SK-N-SH (cell line): ENCODE results near the gene PCARE. TPM values are rescaled to one million over a fixed set of nuclear protein-coding genes. Genes with fewer than 3 reads are reported as not detected.

Source experiments
- CTCF ChIA-PET: fragments of 300-600, 350-600 bp; formaldehyde crosslinking; extraction: SDS; loops from one replicate; lab custom pipeline; 2021; lab: Yijun Ruan, JAX
- POLR2A ChIA-PET: fragments of 350-600 bp; sonication (Branson Sonifier 250); formaldehyde crosslinking; extraction: SDS; loops from one replicate; lab custom pipeline; 2020; ENCODE audit warnings: antibody characterized with exemption, inconsistent platforms; lab: Yijun Ruan, JAX
- DNase-seq: peaks from one replicate; pipeline ENCODE4 v3.0.0; 2012
- H2AFZ ChIP-seq: fragments of 200-600 bp; sonication (generic); 2 replicates; pipeline ENCODE4 v1.8.1; 2016; ENCODE audit warnings: antibody characterized with exemption, mild to moderate bottlenecking, low read depth
- H3F3A ChIP-seq: fragments of 200-600 bp; sonication (generic); replicated peaks from 2 replicates; pipeline ENCODE3; 2016; ENCODE audit warnings: antibody characterized with exemption, mild to moderate bottlenecking; ENCODE audit not compliant: insufficient read depth
- H3K27ac ChIP-seq, 2 experiments: fragments of 200-500 bp in 1 of 2; fragments of 200-600 bp in 1 of 2; sonication (Bioruptor generic) in 1 of 2; sonication (generic), shearing (Covaris generic) in 1 of 2; 2 replicates each; pipeline versions ENCODE4 v1.5.1 to v1.6.1; 2014 to 2016; ENCODE audit warnings: low read depth in 2 of 2, inconsistent platforms in 1 of 2, low read length in 1 of 2, mild to moderate bottlenecking in 1 of 2, mixed read lengths in 1 of 2
- H3K27me3 ChIP-seq: fragments of 200-600 bp; sonication (generic), shearing (Covaris generic); 2 replicates; pipeline ENCODE4 v1.6.1; 2016; ENCODE audit warnings: mixed run types; ENCODE audit not compliant: insufficient read depth
- H3K36me3 ChIP-seq, 2 experiments: fragments of 200-500 bp in 1 of 2; fragments of 200-600 bp in 1 of 2; sonication (Bioruptor generic) in 1 of 2; sonication (generic) in 1 of 2; replicated peaks in 1 of 2; 2 replicates each; pipeline versions ENCODE3 to v1.5.1; 2014 to 2016; ENCODE audit warnings: low read length in 1 of 2, mild to moderate bottlenecking in 1 of 2; ENCODE audit not compliant: insufficient read depth in 2 of 2, control insufficient read depth in 1 of 2
- H3K4me1 ChIP-seq, 2 experiments: fragments of 200-500 bp in 1 of 2; fragments of 200-600 bp in 1 of 2; sonication (Bioruptor generic) in 1 of 2; sonication (generic), shearing (Covaris generic) in 1 of 2; 2 replicates each; pipeline versions ENCODE4 v1.5.1 to v1.6.1; 2014 to 2016; ENCODE audit warnings: low read depth in 1 of 2, low read length in 1 of 2, mixed run types in 1 of 2; ENCODE audit not compliant: insufficient read depth in 2 of 2, control insufficient read depth in 1 of 2
- H3K4me2 ChIP-seq: fragments of 200-600 bp; sonication (generic), shearing (Covaris generic); 2 replicates; pipeline ENCODE4 v1.6.1; 2017; ENCODE audit warnings: mixed run types
- H3K4me3 ChIP-seq, 2 experiments: fragments of 200-500 bp in 1 of 2; fragments of 200-600 bp in 1 of 2; sonication (Bioruptor generic) in 1 of 2; sonication (generic), shearing (Covaris generic) in 1 of 2; 2 replicates each; pipeline versions ENCODE4 v1.5.1 to v1.8.1; 2014 to 2016; ENCODE audit warnings: low read depth in 2 of 2, inconsistent platforms in 1 of 2, low read length in 1 of 2, mild to moderate bottlenecking in 1 of 2, mixed read lengths in 1 of 2, moderate library complexity in 1 of 2
- H3K79me2 ChIP-seq: fragments of 200-600 bp; sonication (generic); 2 replicates; pipeline ENCODE4 v1.8.1; 2017; ENCODE audit warnings: mild to moderate bottlenecking; ENCODE audit not compliant: insufficient read depth
- H3K9ac ChIP-seq: fragments of 200-600 bp; sonication (generic); 2 replicates; pipeline ENCODE4 v1.6.1; 2017; ENCODE audit warnings: mixed run types
- H3K9me2 ChIP-seq: fragments of 200-600 bp; sonication (generic); 2 replicates; pipeline ENCODE4 v1.6.1; 2017; ENCODE audit warnings: mixed run types
- H3K9me3 ChIP-seq: fragments of 200-600 bp; sonication (generic); 2 replicates; pipeline ENCODE4 v1.6.1; 2017; ENCODE audit warnings: mixed run types, mild to moderate bottlenecking, moderate library complexity
- H4K20me1 ChIP-seq: fragments of 200-600 bp; sonication (generic); 2 replicates; pipeline ENCODE4 v1.6.1; 2017; ENCODE audit warnings: mild to moderate bottlenecking, mixed run types; ENCODE audit not compliant: insufficient read depth
- CHD2 ChIP-seq: fragments of 150-350 bp; IDR thresholded peaks from 2 replicates; pipeline ENCODE4 v1.6.1; 2018; ENCODE audit warnings: low read length; ENCODE audit not compliant: partially characterized antibody
- CTCF ChIP-seq: fragments of 200-600 bp; sonication (generic); IDR thresholded peaks from 2 replicates; pipeline ENCODE4 v1.6.1; 2017; ENCODE audit warnings: antibody characterized with exemption, mild to moderate bottlenecking, moderate library complexity
- ELF1 ChIP-seq: IDR thresholded peaks from 2 replicates; pipeline ENCODE4 v1.4.0; 2012
- EP300 ChIP-seq, 2 experiments: IDR thresholded peaks; 2 replicates each; pipeline versions ENCODE4 v1.4.0 to v1.6.1; 2012; ENCODE audit warnings: borderline replicate concordance in 1 of 2, low read depth in 1 of 2, low read length in 1 of 2
- GATA2 ChIP-seq: sonication (generic); formaldehyde crosslinking; IDR thresholded peaks from 2 replicates; pipeline ENCODE4 v1.5.0; 2020; ENCODE audit warnings: mild to moderate bottlenecking, missing genetic modification reagents
- NRF1 ChIP-seq: IDR thresholded peaks from 2 replicates; pipeline ENCODE4 v1.6.1; 2012; ENCODE audit warnings: low read depth, mild to moderate bottlenecking, low read length
- RAD21 ChIP-seq: IDR thresholded peaks from 2 replicates; pipeline ENCODE4 v1.6.1; 2012; ENCODE audit warnings: mild to moderate bottlenecking, low read length
- RCOR1 ChIP-seq: fragments of 150-350 bp; IDR thresholded peaks from 2 replicates; pipeline ENCODE4 v1.6.1; 2017; ENCODE audit warnings: antibody characterized with exemption, low read length
- RFX5 ChIP-seq: IDR thresholded peaks from 2 replicates; pipeline ENCODE4 v1.6.1; 2012; ENCODE audit warnings: mild to moderate bottlenecking, improper control_type of control experiment, low read length
- TCF12 ChIP-seq: IDR thresholded peaks from 2 replicates; pipeline ENCODE4 v1.4.0; 2012
- WGBS: methylation state at CpG from one replicate; pipeline ENCODE4 v1.1.6; 2017; ENCODE audit warnings: low lambda C conversion rate; 5-methylcytosine and 5-hydroxymethylcytosine counted together
- polyA plus RNA-seq, 3 experiments: library from polyadenylated mRNA; depleted of rRNA; stranded (reverse); fragments of >200 nt; gene quantifications; 2 replicates each; pipeline ENCODE4 v1.2.3, GENCODE V29; 2012
- TF ChIP-seq, protein P1 (sequence below): fragments of 150-350 bp; IDR thresholded peaks from 2 replicates; pipeline ENCODE4 v1.6.1; 2017; ENCODE audit warnings: antibody characterized with exemption, low read length, low read depth, borderline replicate concordance

PCARE gene
- polyA plus RNA-seq, 1 of the 3 experiments (the other 2 are of a cell fraction), result not detected

GRCh38 chr2:29114946-29115609, 40.8 kb upstream of the PCARE start, which contains the start of gene CLIP4 (continued):
- no peak for TF ChIP-seq CTCF
- no peak for TF ChIP-seq GATA2 (CRISPR knock-in tag)
- no peak for TF ChIP-seq RCOR1
- TF ChIP-seq ELF1, result no peak
- TF ChIP-seq TCF12, result no peak
- TF ChIP-seq, all 33 proteins: peak for 5

DNA sequence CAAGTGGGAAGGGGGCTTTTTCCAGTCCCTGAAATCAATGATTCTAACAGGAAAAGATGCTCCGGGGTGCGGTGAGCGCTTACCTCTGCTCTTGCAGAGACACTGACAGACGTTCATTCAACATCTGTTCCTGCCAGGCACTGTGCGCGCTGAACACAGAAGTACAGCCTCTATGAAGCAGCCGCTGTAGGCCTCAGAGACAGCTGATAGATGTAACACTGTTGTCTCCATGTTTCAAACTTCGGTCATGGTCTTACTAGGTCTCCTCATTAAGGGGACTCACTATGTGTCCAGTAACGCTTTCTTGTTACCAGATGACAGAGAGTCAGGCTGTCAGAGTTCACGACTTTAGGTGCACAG, 40.2 kb upstream of the PCARE start:
- CTCF ChIA-PET, result interaction anchor here (1.6 to 2.0 kb wide), 3 partner anchors 39 to 810 kb away, joined by 4 to 9 read pairs (median 6); no protein-coding TSS in a partner anchor
- Histone ChIP-seq H3K9ac (no peak overlapping the region), H3K4me2 (peak overlapping the region; percentile 69; the same call in 1 of the 2 replicates), H3K9me3 (no peaks in the 10 kb centered on the region), H3K79me2 (peaks cover 23% of the 10 kb centered on the region), H4K20me1 (no peaks in the 10 kb centered on the region), H3K27ac (peak overlapping the region in 1 of 2 experiments; percentile 92; a peak in 2 of 4 replicates), H3K4me1 (peaks cover 15 to 38% of the 10 kb centered on the region in 2 experiments; a peak in 3 of 4 replicates), H3K9me2 (no peaks in the 10 kb centered on the region), H3K27me3 (no peaks in the 10 kb centered on the region), H3F3A (peaks cover 15% of the 10 kb centered on the region), H2AFZ (peak overlapping the region; percentile 80), H3K4me3 (peak overlapping the region; percentile 31 to 91; a peak in 2 of 4 replicates), H3K36me3 (no peaks in the 10 kb centered on the region)
- WGBS, result 86% methylated on average over 10 of the region's 10 CpGs
- POLR2A ChIA-PET, result interaction anchor here (1.0 to 1.6 kb wide), 5 partner anchors 10 to 802 kb away, joined by 3 to 6 read pairs (median 4); no protein-coding TSS in a partner anchor
- DNase-seq, result peak; percentile 70
- TF ChIP-seq CHD2, result peak; percentile 28
- TF ChIP-seq RAD21, result no peak

- WGBS, result 49% methylated on average over 4 of the region's 4 CpGs
- Histone ChIP-seq H3K4me1 (peaks cover 15 to 38% of the 10 kb centered on the region in 2 experiments; a peak in 3 of 4 replicates), H3K4me2 (no peak overlapping the region), H3K9me2 (no peaks in the 10 kb centered on the region), H3K9ac (no peak overlapping the region), H4K20me1 (no peaks in the 10 kb centered on the region), H3K4me3 (no peak overlapping the region), H3K9me3 (no peaks in the 10 kb centered on the region), H3F3A (peaks cover 15% of the 10 kb centered on the region), H3K36me3 (no peaks in the 10 kb centered on the region), H2AFZ (no peak overlapping the region), H3K27me3 (no peaks in the 10 kb centered on the region), H3K27ac (peak overlapping the region in 1 of 2 experiments; percentile 92; a peak in 2 of 4 replicates), H3K79me2 (peaks cover 16% of the 10 kb centered on the region)
- CTCF ChIA-PET, result interaction anchor here (0.9 to 2.0 kb wide), 4 partner anchors 9 to 811 kb away, joined by 3 to 9 read pairs (median 5); no protein-coding TSS in a partner anchor
- TF ChIP-seq RCOR1 (0 out of 2 replicates have a peak, but pooled peaks have one; percentile 2), NRF1 (no peak), EP300 (IDR thresholded peaks at IDR 0.05; ENCODE audit: borderline replicate concordance in 1 of 2, low read depth in 1 of 2, low read length in 1 of 2) (peak in 1 of 2 experiments; percentile 10; a peak in 1 of 4 replicates), GATA2 (CRISPR knock-in tag) (peak; percentile 35), RFX5 (no peak)
- TF ChIP-seq, protein P1, sequence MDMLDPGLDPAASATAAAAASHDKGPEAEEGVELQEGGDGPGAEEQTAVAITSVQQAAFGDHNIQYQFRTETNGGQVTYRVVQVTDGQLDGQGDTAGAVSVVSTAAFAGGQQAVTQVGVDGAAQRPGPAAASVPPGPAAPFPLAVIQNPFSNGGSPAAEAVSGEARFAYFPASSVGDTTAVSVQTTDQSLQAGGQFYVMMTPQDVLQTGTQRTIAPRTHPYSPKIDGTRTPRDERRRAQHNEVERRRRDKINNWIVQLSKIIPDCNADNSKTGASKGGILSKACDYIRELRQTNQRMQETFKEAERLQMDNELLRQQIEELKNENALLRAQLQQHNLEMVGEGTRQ, result no peak
- DNase-seq, result peak; percentile 78
- POLR2A ChIA-PET, result interaction anchor here (1.0 to 1.6 kb wide), 5 partner anchors 9 to 802 kb away, joined by 3 to 6 read pairs (median 4); no protein-coding TSS in a partner anchor
Measured at GRCh38 chr2:29113891-29114321, 39.6 kb upstream of the PCARE start.
